ENCODE measurements around the gene AKAP13. TPM values are rescaled to one million over a fixed set of nuclear protein-coding genes. Genes with fewer than 3 reads are reported as not detected.

The AKAP13 gene
- total RNA-seq, 1 experiment from 2014 or later, result 36.4 TPM

- peak; percentile 6 for DNase-seq
These were observed 63.2 kb downstream of the AKAP13 start for GRCh38 chr15:85443593-85444087.

GRCh38 chr15:85444122-85444745 is 63.8 kb downstream of the AKAP13 start:
- DNase-seq, result no peak
- Histone ChIP-seq H3K9me3 (peaks cover 9% of the 10 kb centered on the region), H3K4me3 (no peak overlapping the region), H3K36me3 (no peaks in the 10 kb centered on the region; the same call in 1 of the 2 replicates), H3K27me3 (no peaks in the 10 kb centered on the region)

More at GRCh38 chr15:85443593-85444087, 63.2 kb downstream of the AKAP13 start:
- Histone ChIP-seq H3K36me3 (no peaks in the 10 kb centered on the region), H3K4me3 (no peak overlapping the region), H3K27me3 (no peaks in the 10 kb centered on the region), H3K9me3 (peaks cover 9% of the 10 kb centered on the region)

- no peaks in the 10 kb centered on the region; the same call in 1 of the 2 replicates for H3K36me3 ChIP-seq
- no peak overlapping the region for H3K4me3 ChIP-seq
- peaks cover 21% of the 10 kb centered on the region for H3K9me3 ChIP-seq
- no peaks in the 10 kb centered on the region for H3K27me3 ChIP-seq
- no peak for DNase-seq
These were observed 65.0 kb downstream of the AKAP13 start for GRCh38 chr15:85445361-85445760.

- Histone ChIP-seq H3K27me3 (no peaks in the 10 kb centered on the region), H3K36me3 (no peaks in the 10 kb centered on the region; the same call in 1 of the 2 replicates), H3K9me3 (peaks cover 33% of the 10 kb centered on the region), H3K4me3 (no peak overlapping the region)
- no peak for DNase-seq
These were observed 70.8 kb downstream of the AKAP13 start for GRCh38 chr15:85451099-85451700.

GRCh38 chr15:85452436-85452835 is 72.0 kb downstream of the AKAP13 start:
- H3K27me3 ChIP-seq, result no peaks in the 10 kb centered on the region
- DNase-seq, result no peak
- no peaks in the 10 kb centered on the region; the same call in 1 of the 2 replicates for H3K36me3 ChIP-seq
- no peak overlapping the region for H3K4me3 ChIP-seq
- H3K9me3 ChIP-seq, result peaks cover 32% of the 10 kb centered on the region

GRCh38 chr15:85453144-85453872 is 72.9 kb downstream of the AKAP13 start:
- H3K4me3 ChIP-seq, result no peak overlapping the region
- no peak for DNase-seq
- no peaks in the 10 kb centered on the region; the same call in 1 of the 2 replicates for H3K36me3 ChIP-seq
- H3K27me3 ChIP-seq, result no peaks in the 10 kb centered on the region
- peaks cover 26% of the 10 kb centered on the region for H3K9me3 ChIP-seq

- H3K4me3 ChIP-seq, result no peak overlapping the region
- no peak for DNase-seq
- peaks cover 22% of the 10 kb centered on the region for H3K9me3 ChIP-seq
- H3K27me3 ChIP-seq, result no peaks in the 10 kb centered on the region
- H3K36me3 ChIP-seq, result no peaks in the 10 kb centered on the region
These were observed 74.0 kb downstream of the AKAP13 start for GRCh38 chr15:85454403-85454802.

GRCh38 chr15:85455891-85456290 is 75.5 kb downstream of the AKAP13 start:
- Histone ChIP-seq H3K36me3 (no peaks in the 10 kb centered on the region), H3K4me3 (no peak overlapping the region), H3K9me3 (peaks cover 7% of the 10 kb centered on the region), H3K27me3 (no peaks in the 10 kb centered on the region)
- no peak for DNase-seq

- no peaks in the 10 kb centered on the region for H3K9me3 ChIP-seq
- H3K4me3 ChIP-seq, result no peak overlapping the region
- H3K27me3 ChIP-seq, result no peaks in the 10 kb centered on the region
- no peak for DNase-seq
- H3K36me3 ChIP-seq, result no peaks in the 10 kb centered on the region
These were observed 76.4 kb downstream of the AKAP13 start for GRCh38 chr15:85456798-85457197.

GRCh38 chr15:85457392-85457968 is 77.1 kb downstream of the AKAP13 start:
- Histone ChIP-seq H3K36me3 (no peaks in the 10 kb centered on the region), H3K4me3 (no peak overlapping the region), H3K9me3 (no peaks in the 10 kb centered on the region), H3K27me3 (no peaks in the 10 kb centered on the region)
- no peak for DNase-seq

GRCh38 chr15:85458764-85459163 is 78.4 kb downstream of the AKAP13 start:
- Histone ChIP-seq H3K36me3 (no peaks in the 10 kb centered on the region), H3K27me3 (no peaks in the 10 kb centered on the region), H3K9me3 (no peaks in the 10 kb centered on the region), H3K4me3 (no peak overlapping the region)
- DNase-seq, result no peak

GRCh38 chr15:85462029-85462428 is 81.6 kb downstream of the AKAP13 start:
- no peak for DNase-seq
- H3K4me3 ChIP-seq, result no peak overlapping the region
- H3K36me3 ChIP-seq, result no peaks in the 10 kb centered on the region
- no peaks in the 10 kb centered on the region for H3K27me3 ChIP-seq
- H3K9me3 ChIP-seq, result no peaks in the 10 kb centered on the region

GRCh38 chr15:85463276-85463892 is 83.0 kb downstream of the AKAP13 start:
- Histone ChIP-seq H3K36me3 (no peaks in the 10 kb centered on the region), H3K9me3 (no peaks in the 10 kb centered on the region), H3K27me3 (no peaks in the 10 kb centered on the region), H3K4me3 (no peak overlapping the region)
- DNase-seq, result no peak

- no peak for DNase-seq
These were observed 83.6 kb downstream of the AKAP13 start for GRCh38 chr15:85463976-85464375.

GRCh38 chr15:85464471-85464870 is 84.1 kb downstream of the AKAP13 start:
- Histone ChIP-seq H3K36me3 (no peaks in the 10 kb centered on the region), H3K4me3 (no peak overlapping the region)

More at GRCh38 chr15:85463976-85464375, 83.6 kb downstream of the AKAP13 start:
- no peak overlapping the region for H3K4me3 ChIP-seq
- no peaks in the 10 kb centered on the region for H3K27me3 ChIP-seq
- no peaks in the 10 kb centered on the region for H3K9me3 ChIP-seq
- no peaks in the 10 kb centered on the region for H3K36me3 ChIP-seq

GRCh38 chr15:85470563-85471271 is 90.3 kb downstream of the AKAP13 start:
- H3K9me3 ChIP-seq, result no peaks in the 10 kb centered on the region
- no peaks in the 10 kb centered on the region for H3K27me3 ChIP-seq
- no peak overlapping the region for H3K4me3 ChIP-seq
- no peak for DNase-seq
- H3K36me3 ChIP-seq, result no peaks in the 10 kb centered on the region

More at GRCh38 chr15:85464471-85464870, 84.1 kb downstream of the AKAP13 start:
- no peaks in the 10 kb centered on the region for H3K27me3 ChIP-seq
- no peaks in the 10 kb centered on the region for H3K9me3 ChIP-seq
- DNase-seq, result no peak
